Stimulated activated naive CD8-positive, alpha-beta T cell treated with anti-CD3 and anti-CD28 coated beads, Interleukin-15, Interleukin-2, amounts not matched to agents 100 ng/mL and 50 ng/mL, for 24 hours (primary cell): ENCODE data around the gene PIK3R6.

Experiments
- H3K27ac Mint-ChIP-seq: one replicate; pipeline ENCODE4 v1.8.0; 2021; ENCODE audit warnings: mild to moderate bottlenecking, mixed read lengths
- H3K27me3 Mint-ChIP-seq: one replicate; pipeline ENCODE4 v1.8.0; 2021; ENCODE audit warnings: mixed read lengths
- H3K36me3 Mint-ChIP-seq: one replicate; pipeline ENCODE4 v1.8.0; 2021; ENCODE audit warnings: low read depth, mixed read lengths
- H3K4me1 Mint-ChIP-seq: one replicate; pipeline ENCODE4 v1.8.0; 2021; ENCODE audit warnings: low read depth, mixed read lengths
- H3K4me3 Mint-ChIP-seq: one replicate; pipeline ENCODE4 v1.8.0; 2021; ENCODE audit warnings: mild to moderate bottlenecking, mixed read lengths
- H3K9me3 Mint-ChIP-seq: one replicate; pipeline ENCODE4 v1.8.0; 2021; ENCODE audit warnings: mixed read lengths

PIK3R6 gene

GRCh38 chr17:8755590-8756255, 111.8 kb downstream of the PIK3R6 start:
- Mint-ChIP-seq H3K4me1 (no peaks in the 10 kb centered on the region), H3K27me3 (no peaks in the 10 kb centered on the region), H3K36me3 (no peaks in the 10 kb centered on the region), H3K27ac (no peak overlapping the region), H3K9me3 (no peaks in the 10 kb centered on the region), H3K4me3 (no peak overlapping the region)

- no peaks in the 10 kb centered on the region for H3K36me3 Mint-ChIP-seq
- H3K4me3 Mint-ChIP-seq, result no peak overlapping the region
- no peak overlapping the region for H3K27ac Mint-ChIP-seq
- no peaks in the 10 kb centered on the region for H3K27me3 Mint-ChIP-seq
- H3K9me3 Mint-ChIP-seq, result no peaks in the 10 kb centered on the region
- H3K4me1 Mint-ChIP-seq, result no peaks in the 10 kb centered on the region
Measured at GRCh38 chr17:8754890-8755289, 112.6 kb downstream of the PIK3R6 start.

- H3K27me3 Mint-ChIP-seq, result no peaks in the 10 kb centered on the region
- H3K36me3 Mint-ChIP-seq, result no peaks in the 10 kb centered on the region
- H3K9me3 Mint-ChIP-seq, result no peaks in the 10 kb centered on the region
- H3K27ac Mint-ChIP-seq, result no peak overlapping the region
- no peak overlapping the region for H3K4me3 Mint-ChIP-seq
- no peaks in the 10 kb centered on the region for H3K4me1 Mint-ChIP-seq
Measured at GRCh38 chr17:8753976-8754440, 113.5 kb downstream of the PIK3R6 start.

GRCh38 chr17:8753136-8753975, 114.1 kb downstream of the PIK3R6 start:
- Mint-ChIP-seq H3K4me3 (no peak overlapping the region), H3K9me3 (no peaks in the 10 kb centered on the region), H3K27ac (no peak overlapping the region), H3K36me3 (no peaks in the 10 kb centered on the region), H3K4me1 (no peaks in the 10 kb centered on the region), H3K27me3 (no peaks in the 10 kb centered on the region)
